Upper lobe of right lung (tissue), 1 donor: Measurements from ENCODE around the gene TPRA1. TPM values are rescaled to one million over a fixed set of nuclear protein-coding genes. Genes with fewer than 3 reads are reported as not detected.

Experiments
- ATAC-seq: fragments of 200-7000 bp; cut with Tn5 transposase; one replicate; pipeline ENCODE4 v1.9.1; 2020; ENCODE audit warnings: mild to moderate bottlenecking, moderate library complexity
- DNase-seq: peaks from one replicate; pipeline ENCODE4 v3.0.0-alpha.2; 2020
- H3K27ac ChIP-seq: fragments of 200-600 bp; one replicate; pipeline ENCODE4 v1.8.0; 2022
- H3K27me3 ChIP-seq: fragments of 200-600 bp; one replicate; pipeline ENCODE4 v1.8.0; 2022; ENCODE audit warnings: mild to moderate bottlenecking
- H3K36me3 ChIP-seq: fragments of 200-600 bp; one replicate; pipeline ENCODE4 v1.8.0; 2022
- H3K4me1 ChIP-seq: fragments of 200-600 bp; one replicate; pipeline ENCODE4 v1.8.0; 2022
- H3K4me3 ChIP-seq: fragments of 200-600 bp; one replicate; pipeline ENCODE4 v1.8.0; 2022; ENCODE audit warnings: mild to moderate bottlenecking
- H3K9me3 ChIP-seq: fragments of 200-600 bp; one replicate; pipeline ENCODE4 v1.8.0; 2022
- intact Hi-C: fragments of 100-400 bp; cut with DNase I; formaldehyde crosslinking; loops from one replicate; pipeline ENCODE4 v1.11.0; 2022
- total RNA-seq: library from RNA; stranded (reverse); fragmentation: NEBNext Ultra II Directional; extraction: Animal tissue kit (Norgen Biotek cat#: 25700); gene quantifications from one replicate; pipeline ENCODE4 v1.2.1, GENCODE V29; 2021
- TF ChIP-seq, protein P1 (sequence below): fragments of 200-600 bp; IDR thresholded peaks from one replicate; pipeline ENCODE4 v1.8.0; 2022; ENCODE audit warnings: antibody characterized with exemption
- donor health status: DM: no; HTN: yes; CAD: no; lungs with severe emphysema.

Gene TPRA1
- total RNA-seq, 1 donor from 2014 or later = 40.6 TPM

DNA sequence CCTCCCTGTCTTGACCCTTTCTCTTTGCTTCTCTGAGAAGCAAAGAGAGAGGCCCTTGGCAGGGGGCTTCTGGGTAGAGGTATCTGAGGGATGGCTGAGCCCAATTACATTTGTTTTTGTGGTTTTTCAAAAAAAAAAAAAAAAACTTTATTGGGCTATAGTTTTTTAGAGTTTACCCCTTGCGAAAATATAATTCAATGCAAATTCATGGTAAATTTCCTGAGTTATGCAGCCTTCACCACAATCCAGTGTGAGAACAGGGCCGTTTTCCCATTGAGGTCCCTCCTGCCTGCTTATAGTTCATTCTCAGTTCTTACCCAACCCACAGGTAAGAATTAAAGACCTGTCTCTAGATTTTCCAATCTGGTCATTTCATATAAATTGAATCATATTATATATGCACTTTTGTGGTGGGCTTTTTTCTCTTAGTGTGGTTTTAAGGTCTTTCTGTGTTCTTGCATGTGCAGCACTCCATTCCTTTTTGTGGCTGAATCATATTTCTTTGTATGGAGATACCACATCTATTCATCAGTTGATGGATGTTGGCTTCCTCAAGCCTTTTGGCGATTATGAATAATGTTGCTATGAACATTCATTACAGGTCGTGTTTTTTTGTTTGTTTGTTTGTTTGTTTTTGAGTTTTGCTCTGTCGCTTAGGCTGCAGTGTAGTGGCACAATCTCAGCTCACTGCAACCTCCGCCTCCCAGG lies 10.4 kb upstream of the TPRA1 start:
- ATAC-seq (no peak), DNase-seq (no peak)
- peaks cover 11% of the 10 kb centered on the region for H3K4me1 ChIP-seq
- no peaks in the 10 kb centered on the region for H3K27me3 ChIP-seq
- H3K4me3 ChIP-seq = no peak overlapping the region
- TF ChIP-seq, protein P1, sequence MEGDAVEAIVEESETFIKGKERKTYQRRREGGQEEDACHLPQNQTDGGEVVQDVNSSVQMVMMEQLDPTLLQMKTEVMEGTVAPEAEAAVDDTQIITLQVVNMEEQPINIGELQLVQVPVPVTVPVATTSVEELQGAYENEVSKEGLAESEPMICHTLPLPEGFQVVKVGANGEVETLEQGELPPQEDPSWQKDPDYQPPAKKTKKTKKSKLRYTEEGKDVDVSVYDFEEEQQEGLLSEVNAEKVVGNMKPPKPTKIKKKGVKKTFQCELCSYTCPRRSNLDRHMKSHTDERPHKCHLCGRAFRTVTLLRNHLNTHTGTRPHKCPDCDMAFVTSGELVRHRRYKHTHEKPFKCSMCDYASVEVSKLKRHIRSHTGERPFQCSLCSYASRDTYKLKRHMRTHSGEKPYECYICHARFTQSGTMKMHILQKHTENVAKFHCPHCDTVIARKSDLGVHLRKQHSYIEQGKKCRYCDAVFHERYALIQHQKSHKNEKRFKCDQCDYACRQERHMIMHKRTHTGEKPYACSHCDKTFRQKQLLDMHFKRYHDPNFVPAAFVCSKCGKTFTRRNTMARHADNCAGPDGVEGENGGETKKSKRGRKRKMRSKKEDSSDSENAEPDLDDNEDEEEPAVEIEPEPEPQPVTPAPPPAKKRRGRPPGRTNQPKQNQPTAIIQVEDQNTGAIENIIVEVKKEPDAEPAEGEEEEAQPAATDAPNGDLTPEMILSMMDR = no peak
- H3K9me3 ChIP-seq = no peaks in the 10 kb centered on the region
- intact Hi-C loops = no loop called here
- no peak overlapping the region for H3K27ac ChIP-seq
- no peaks in the 10 kb centered on the region for H3K36me3 ChIP-seq

DNA sequence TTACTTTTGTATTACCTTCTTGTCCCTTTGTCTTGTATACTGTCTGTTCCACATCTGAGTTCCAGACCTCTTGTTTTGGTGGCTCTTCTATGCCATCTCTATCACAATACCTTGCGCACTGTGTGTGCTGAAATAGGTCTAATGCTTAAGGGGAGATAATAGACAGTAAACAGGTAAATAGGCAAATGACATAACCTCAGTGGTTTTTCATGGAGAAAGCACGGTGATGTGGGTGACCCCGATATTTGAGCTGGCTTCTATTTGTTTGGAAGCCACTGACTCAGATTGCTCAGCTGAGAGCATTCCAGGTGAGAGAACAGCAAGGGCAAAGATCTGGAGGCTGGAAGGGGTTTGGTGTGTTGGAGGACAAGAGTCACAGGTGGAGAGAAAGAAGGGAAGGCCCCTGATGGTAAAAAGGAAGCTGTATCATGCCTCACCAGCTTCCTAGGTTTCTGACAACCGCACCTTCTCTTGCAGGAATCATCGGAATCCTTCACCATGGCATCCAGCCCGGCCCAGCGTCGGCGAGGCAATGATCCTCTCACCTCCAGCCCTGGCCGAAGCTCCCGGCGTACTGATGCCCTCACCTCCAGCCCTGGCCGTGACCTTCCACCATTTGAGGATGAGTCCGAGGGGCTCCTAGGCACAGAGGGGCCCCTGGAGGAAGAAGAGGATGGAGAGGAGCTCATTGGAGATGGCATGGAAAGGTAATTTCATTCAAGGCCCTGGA lies 8.5 kb upstream of the TPRA1 start:
- no peaks in the 10 kb centered on the region for H3K36me3 ChIP-seq
- ATAC-seq (no peak), DNase-seq (no peak)
- H3K9me3 ChIP-seq = no peaks in the 10 kb centered on the region
- TF ChIP-seq, protein P1 = no peak
- intact Hi-C loops = no loop called here
- no peaks in the 10 kb centered on the region for H3K27me3 ChIP-seq
- H3K4me3 ChIP-seq = peak overlapping the region; percentile 75
- peak overlapping the region; percentile 65 for H3K27ac ChIP-seq
- H3K4me1 ChIP-seq = peaks cover 11% of the 10 kb centered on the region

DNA sequence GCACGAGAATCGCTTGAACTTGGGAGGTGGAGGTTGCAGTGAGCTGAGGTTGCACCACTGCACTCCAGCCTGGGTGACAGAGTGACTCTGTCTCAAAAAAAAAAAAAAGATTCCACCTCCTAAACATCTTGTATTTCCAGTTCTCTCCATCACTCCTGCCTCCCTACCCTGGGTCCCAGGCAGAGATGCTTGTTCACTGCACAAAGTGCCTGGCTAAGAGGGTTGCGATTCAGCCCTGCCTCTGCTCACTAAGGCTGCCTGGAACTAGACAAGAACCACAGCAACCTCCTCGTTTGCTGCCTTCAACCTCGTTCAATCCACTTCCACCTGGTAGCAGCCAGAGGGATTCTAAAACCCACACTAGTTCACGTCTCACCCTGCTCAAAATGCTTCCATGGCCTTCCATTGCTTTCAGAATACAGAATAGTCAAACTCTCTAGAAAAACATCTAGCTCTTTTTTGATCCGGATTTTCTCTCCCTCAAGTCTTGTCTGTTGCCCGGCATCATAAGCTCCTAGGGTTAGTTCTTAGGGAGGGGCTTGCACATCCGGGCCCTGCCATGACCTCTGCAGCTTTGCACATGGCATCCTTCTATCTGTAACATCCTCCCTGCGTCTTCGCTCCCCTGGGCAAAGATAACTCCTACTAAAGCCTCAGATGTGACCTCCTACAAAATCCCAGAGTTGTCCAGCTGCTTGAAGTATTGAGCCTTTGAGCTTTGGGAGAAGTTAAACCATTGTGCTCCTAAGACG lies 6.7 kb upstream of the TPRA1 start:
- no peak overlapping the region for H3K4me3 ChIP-seq
- no peak for ATAC-seq
- TF ChIP-seq, protein P1 = no peak
- no peak for DNase-seq
- H3K27ac ChIP-seq = no peak overlapping the region
- no peaks in the 10 kb centered on the region for H3K27me3 ChIP-seq
- intact Hi-C loops = no loop called here
- peaks cover 11% of the 10 kb centered on the region for H3K4me1 ChIP-seq
- H3K36me3 ChIP-seq = no peaks in the 10 kb centered on the region
- H3K9me3 ChIP-seq = no peaks in the 10 kb centered on the region

DNA sequence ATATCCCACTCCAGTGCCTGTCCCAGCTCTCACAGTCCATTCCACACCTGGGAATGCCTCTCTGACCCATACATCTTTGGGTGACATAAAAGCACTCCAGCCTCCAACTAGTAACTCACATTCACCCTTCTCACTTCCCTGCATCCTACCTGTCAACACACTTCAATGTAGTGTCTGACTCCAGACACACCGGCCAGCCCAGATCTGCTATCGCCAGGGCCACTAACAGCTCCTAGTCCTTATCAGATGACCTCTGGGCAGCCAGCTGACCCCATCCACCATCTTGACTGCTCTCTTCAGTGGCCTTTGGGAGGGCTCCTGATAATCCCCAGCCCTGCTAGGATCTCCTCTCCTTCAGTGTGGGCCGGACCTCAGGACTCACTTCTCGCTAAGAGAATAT lies 4.8 kb upstream of the TPRA1 start:
- no peaks in the 10 kb centered on the region for H3K9me3 ChIP-seq
- no peak overlapping the region for H3K27ac ChIP-seq
- no peak overlapping the region for H3K4me3 ChIP-seq
- intact Hi-C loops = no loop called here
- ATAC-seq (no peak), DNase-seq (no peak)
- H3K4me1 ChIP-seq = peaks cover 20% of the 10 kb centered on the region
- TF ChIP-seq, protein P1 = no peak
- H3K27me3 ChIP-seq = no peaks in the 10 kb centered on the region
- H3K36me3 ChIP-seq = no peaks in the 10 kb centered on the region

DNA sequence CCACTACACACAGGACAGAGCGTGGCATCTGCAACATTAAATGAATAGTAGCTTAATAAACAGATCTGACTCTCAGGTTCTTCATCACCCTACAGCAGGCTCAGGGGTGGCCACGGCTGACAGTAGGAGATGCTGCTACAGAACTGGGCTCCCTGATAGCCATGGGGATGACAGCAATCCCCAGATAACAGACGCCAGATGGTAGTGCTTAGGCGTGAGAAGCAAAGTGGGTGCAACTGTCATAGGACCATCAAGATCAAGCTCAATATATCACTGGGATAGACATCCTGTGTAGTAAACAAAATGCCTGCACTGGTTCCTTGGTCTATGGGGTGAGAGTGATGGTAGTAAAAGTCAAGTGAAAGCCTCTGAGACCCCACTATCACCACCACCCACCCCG lies 2.6 kb upstream of the TPRA1 start:
- no peak for ATAC-seq
- H3K36me3 ChIP-seq = no peaks in the 10 kb centered on the region
- H3K4me1 ChIP-seq = peaks cover 25% of the 10 kb centered on the region
- intact Hi-C loops = no loop called here
- DNase-seq = no peak
- H3K27me3 ChIP-seq = no peaks in the 10 kb centered on the region
- peak overlapping the region; percentile 11 for H3K27ac ChIP-seq
- H3K4me3 ChIP-seq = no peak overlapping the region
- H3K9me3 ChIP-seq = no peaks in the 10 kb centered on the region
- TF ChIP-seq, protein P1 = no peak
